Subcutaneous abdominal adipose tissue (tissue), 5 donors: ENCODE results near the gene PLXNA4.

ENCODE experiments used
- H3K27ac ChIP-seq: one replicate; pipeline ENCODE4 v1.7.0; 2013; ENCODE audit warnings: low read depth, mild to moderate bottlenecking, inconsistent platforms, low read length, moderate library complexity
- H3K27me3 ChIP-seq, 5 donors: one replicate each; pipeline ENCODE4 v1.7.0; 2013; ENCODE audit warnings: low read length in 5 of 5, inconsistent platforms in 1 of 5; ENCODE audit not compliant: control insufficient read depth in 5 of 5, insufficient read depth in 4 of 5
- H3K36me3 ChIP-seq, 5 donors: one replicate each; pipeline ENCODE4 v1.7.0; 2013; ENCODE audit warnings: low read length in 5 of 5; ENCODE audit not compliant: control insufficient read depth in 5 of 5, insufficient read depth in 5 of 5
- H3K4me1 ChIP-seq, 5 donors: one replicate each; pipeline ENCODE4 v1.7.0; 2013; ENCODE audit warnings: low read length in 5 of 5, mild to moderate bottlenecking in 3 of 5, moderate library complexity in 1 of 5; ENCODE audit not compliant: control insufficient read depth in 5 of 5, insufficient read depth in 5 of 5
- H3K4me3 ChIP-seq, 5 donors: one replicate each; pipeline ENCODE4 v1.7.0; 2013; ENCODE audit warnings: low read length in 5 of 5, low read depth in 1 of 5
- H3K9ac ChIP-seq, 5 donors: one replicate each; pipeline ENCODE4 v1.7.0; 2013; ENCODE audit warnings: low read length in 5 of 5, mild to moderate bottlenecking in 4 of 5, moderate library complexity in 3 of 5
- H3K9me3 ChIP-seq, 5 donors: one replicate each; pipeline ENCODE4 v1.7.0; 2013; ENCODE audit warnings: low read length in 5 of 5; ENCODE audit not compliant: control insufficient read depth in 5 of 5
- donor health status: healthy.
- donor health status: healthy.
- donor health status: healthy.
- donor health status: healthy.
- donor health status: healthy.

PLXNA4 gene

GRCh38 chr7:132112657-132113056 is 463.6 kb downstream of the PLXNA4 start:
- Histone ChIP-seq H3K9me3 (no peaks in the 10 kb centered on the region), H3K4me3 (no peak overlapping the region), H3K27me3 (peaks cover 0 to 2% (median 0%) of the 10 kb centered on the region in 5 donors), H3K27ac (no peak overlapping the region), H3K36me3 (no peaks in the 10 kb centered on the region), H3K4me1 (no peaks in the 10 kb centered on the region), H3K9ac (no peak overlapping the region)

DNA sequence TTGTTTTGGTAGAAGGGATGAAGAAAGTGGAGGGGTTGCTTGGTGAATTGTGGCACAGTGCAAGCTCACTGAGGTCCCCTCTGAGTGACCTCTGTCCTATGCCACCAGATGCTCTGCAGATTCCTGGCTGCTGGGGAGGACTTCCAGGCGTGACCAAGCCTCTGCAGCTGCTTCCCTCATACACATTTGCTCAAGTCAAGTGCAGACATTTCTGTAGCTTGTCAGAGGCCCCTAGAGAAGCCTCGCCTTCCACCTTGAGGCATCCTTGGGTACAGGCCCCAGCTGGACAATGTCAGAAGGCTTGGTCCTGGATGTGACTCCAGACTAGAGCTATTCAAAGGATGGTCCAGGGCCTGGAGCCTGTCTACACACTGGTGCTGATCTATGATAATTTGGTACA is 464.2 kb downstream of the PLXNA4 start:
- Histone ChIP-seq H3K4me1 (no peaks in the 10 kb centered on the region), H3K9me3 (no peaks in the 10 kb centered on the region), H3K4me3 (no peak overlapping the region), H3K27ac (no peak overlapping the region), H3K36me3 (no peaks in the 10 kb centered on the region), H3K27me3 (peaks cover 0 to 2% (median 0%) of the 10 kb centered on the region in 5 donors), H3K9ac (no peak overlapping the region)

GRCh38 chr7:132110692-132111091 is 465.6 kb downstream of the PLXNA4 start:
- Histone ChIP-seq H3K27ac (no peak overlapping the region), H3K4me3 (no peak overlapping the region), H3K4me1 (no peaks in the 10 kb centered on the region), H3K9me3 (no peaks in the 10 kb centered on the region), H3K27me3 (peaks cover 0 to 2% (median 0%) of the 10 kb centered on the region in 5 donors), H3K9ac (no peak overlapping the region), H3K36me3 (no peaks in the 10 kb centered on the region)

- no peaks in the 10 kb centered on the region for H3K36me3 ChIP-seq
- no peaks in the 10 kb centered on the region for H3K9me3 ChIP-seq
- H3K4me1 ChIP-seq, result no peaks in the 10 kb centered on the region
- no peak overlapping the region for H3K4me3 ChIP-seq
- no peak overlapping the region for H3K9ac ChIP-seq
- H3K27ac ChIP-seq, result no peak overlapping the region
- peaks cover 0 to 2% (median 0%) of the 10 kb centered on the region in 5 donors for H3K27me3 ChIP-seq
These were observed 466.5 kb downstream of the PLXNA4 start for GRCh38 chr7:132109769-132110168.

DNA sequence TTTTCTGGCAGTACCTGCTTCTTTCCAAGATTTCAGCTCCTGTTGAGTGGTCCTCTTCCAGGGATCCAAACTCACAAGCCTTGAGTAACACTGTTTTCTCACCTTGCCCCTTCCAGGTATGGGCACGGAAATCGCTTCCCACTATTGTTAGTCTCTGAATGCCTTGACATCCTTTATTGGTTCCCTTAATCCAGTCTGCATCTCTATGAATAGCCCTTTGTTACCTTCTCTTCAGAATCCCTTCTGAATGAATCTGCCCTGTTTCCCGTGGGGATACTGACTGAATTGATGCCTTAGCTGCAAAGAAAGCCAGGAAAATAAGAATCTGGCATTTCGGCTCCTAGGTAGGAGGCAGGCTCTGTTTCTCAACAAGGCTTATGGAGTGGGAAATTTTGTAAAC is 467.7 kb downstream of the PLXNA4 start:
- no peaks in the 10 kb centered on the region for H3K36me3 ChIP-seq
- H3K4me1 ChIP-seq, result no peaks in the 10 kb centered on the region
- no peak overlapping the region for H3K9ac ChIP-seq
- H3K27me3 ChIP-seq, result peaks cover 0 to 2% (median 0%) of the 10 kb centered on the region in 5 donors
- no peak overlapping the region for H3K27ac ChIP-seq
- H3K4me3 ChIP-seq, result no peak overlapping the region
- no peaks in the 10 kb centered on the region for H3K9me3 ChIP-seq

DNA sequence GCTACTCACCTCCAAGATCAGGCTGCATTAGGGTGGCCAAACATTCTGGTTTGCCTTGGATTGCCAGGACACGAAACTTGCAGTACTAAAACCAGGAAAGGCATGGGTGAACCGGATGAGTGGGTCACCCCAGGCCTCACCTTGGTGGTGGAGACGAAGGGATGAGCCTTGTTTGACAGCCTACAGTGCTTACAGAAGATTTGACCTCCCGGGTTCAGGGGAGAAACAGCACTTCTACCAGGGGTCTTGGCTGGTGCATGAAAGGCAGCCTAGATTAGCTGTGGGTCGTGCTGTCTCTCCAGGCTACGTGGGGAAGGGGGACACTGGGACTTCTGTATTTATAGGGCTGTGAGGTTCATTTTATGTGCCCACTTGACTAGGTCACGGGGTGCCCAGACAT is 469.8 kb downstream of the PLXNA4 start:
- H3K4me3 ChIP-seq, result no peak overlapping the region
- no peaks in the 10 kb centered on the region for H3K4me1 ChIP-seq
- H3K27ac ChIP-seq, result no peak overlapping the region
- peaks cover 0 to 2% (median 0%) of the 10 kb centered on the region in 5 donors for H3K27me3 ChIP-seq
- H3K36me3 ChIP-seq, result no peaks in the 10 kb centered on the region
- no peak overlapping the region for H3K9ac ChIP-seq
- no peaks in the 10 kb centered on the region for H3K9me3 ChIP-seq

DNA sequence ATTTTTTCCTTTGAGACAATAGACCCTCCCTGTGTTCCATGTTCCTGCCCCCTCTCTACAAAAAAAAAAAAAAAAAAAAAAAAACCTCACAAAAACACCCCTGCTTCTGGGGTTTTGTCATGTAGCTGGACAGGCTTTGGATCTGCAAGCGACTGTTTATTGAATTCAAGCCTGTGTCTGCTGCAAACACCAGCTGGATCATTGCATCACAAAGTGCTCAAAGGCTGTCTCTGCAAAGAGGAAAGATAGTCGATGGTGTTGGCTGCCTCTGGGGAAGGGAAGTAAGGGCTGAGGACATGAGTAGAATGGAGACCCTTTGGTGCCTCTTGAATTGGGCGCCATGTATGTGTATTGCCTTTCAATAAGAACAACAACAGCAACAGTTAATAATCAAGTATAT is 471.2 kb downstream of the PLXNA4 start:
- Histone ChIP-seq H3K36me3 (no peaks in the 10 kb centered on the region), H3K4me1 (no peaks in the 10 kb centered on the region), H3K27ac (no peak overlapping the region), H3K4me3 (no peak overlapping the region), H3K9me3 (no peaks in the 10 kb centered on the region), H3K9ac (no peak overlapping the region), H3K27me3 (peaks cover 0 to 2% (median 0%) of the 10 kb centered on the region in 5 donors)

GRCh38 chr7:132103718-132104117 is 472.6 kb downstream of the PLXNA4 start:
- H3K9me3 ChIP-seq, result no peaks in the 10 kb centered on the region
- no peak overlapping the region for H3K4me3 ChIP-seq
- H3K9ac ChIP-seq, result no peak overlapping the region
- H3K27me3 ChIP-seq, result peaks cover 0 to 2% (median 0%) of the 10 kb centered on the region in 5 donors
- no peaks in the 10 kb centered on the region for H3K4me1 ChIP-seq
- no peaks in the 10 kb centered on the region for H3K36me3 ChIP-seq
- no peak overlapping the region for H3K27ac ChIP-seq

DNA sequence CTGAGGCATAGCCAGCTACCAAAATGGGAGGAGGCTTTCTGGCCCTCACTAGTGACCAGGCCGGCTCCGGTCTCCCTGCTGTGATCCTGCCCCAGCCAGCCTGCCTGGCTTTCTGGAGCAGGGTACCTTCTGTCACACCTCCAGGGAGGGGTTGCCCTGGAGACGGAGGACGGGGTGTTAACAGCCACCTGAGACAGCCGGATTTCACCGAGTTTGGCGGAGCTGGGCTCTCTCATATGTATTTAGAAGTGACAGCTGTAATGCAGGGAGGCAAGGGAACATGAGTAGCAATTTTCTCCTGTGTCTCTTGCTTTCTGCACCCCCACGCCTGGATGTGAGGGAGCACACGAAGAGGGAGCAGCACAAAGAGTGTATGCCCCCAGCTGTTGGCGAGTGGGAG is 473.3 kb downstream of the PLXNA4 start:
- H3K4me1 ChIP-seq, result no peaks in the 10 kb centered on the region
- H3K9ac ChIP-seq, result no peak overlapping the region
- no peaks in the 10 kb centered on the region for H3K36me3 ChIP-seq
- peaks cover 0 to under 1% (median 0%) of the 10 kb centered on the region in 5 donors for H3K27me3 ChIP-seq
- H3K9me3 ChIP-seq, result no peaks in the 10 kb centered on the region
- no peak overlapping the region for H3K27ac ChIP-seq
- no peak overlapping the region for H3K4me3 ChIP-seq

DNA sequence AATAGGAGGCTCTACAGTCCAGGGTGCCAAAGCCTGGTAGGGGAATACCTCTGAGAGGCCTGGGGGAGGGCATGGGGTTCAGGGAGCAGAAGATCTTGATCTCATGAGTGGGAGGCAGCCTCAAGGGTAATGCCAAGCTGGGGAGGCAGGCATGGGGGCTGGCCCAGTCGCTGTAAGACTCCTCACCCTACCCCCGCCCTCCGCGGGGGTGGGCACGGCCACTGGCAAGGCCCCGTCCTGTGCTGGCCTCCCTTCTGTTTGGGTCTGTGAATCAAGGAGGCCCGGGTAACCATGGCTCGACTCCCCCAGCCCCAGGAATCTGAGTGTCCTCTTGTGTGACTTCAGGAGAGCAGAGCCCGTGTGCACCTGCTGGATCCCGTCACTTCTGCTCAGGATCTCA is 473.9 kb downstream of the PLXNA4 start:
- no peaks in the 10 kb centered on the region for H3K27me3 ChIP-seq
- H3K9me3 ChIP-seq, result no peaks in the 10 kb centered on the region
- no peaks in the 10 kb centered on the region for H3K36me3 ChIP-seq
- no peaks in the 10 kb centered on the region for H3K4me1 ChIP-seq
- no peak overlapping the region for H3K4me3 ChIP-seq
- no peak overlapping the region for H3K9ac ChIP-seq
- no peak overlapping the region for H3K27ac ChIP-seq

- H3K9me3 ChIP-seq, result no peaks in the 10 kb centered on the region
- H3K27ac ChIP-seq, result no peak overlapping the region
- H3K36me3 ChIP-seq, result no peaks in the 10 kb centered on the region
- H3K27me3 ChIP-seq, result no peaks in the 10 kb centered on the region
- H3K9ac ChIP-seq, result no peak overlapping the region
- H3K4me3 ChIP-seq, result no peak overlapping the region
- no peaks in the 10 kb centered on the region for H3K4me1 ChIP-seq
These were observed 475.3 kb downstream of the PLXNA4 start for GRCh38 chr7:132100981-132101380.
